GM19468 (cell line): Measurements from ENCODE around the gene SLX4.
A peak's percentile ranks its signal among the peaks of the same experiment; 100 is the strongest.
"Not testable (repeated sequence)": the region's sequence is repeated elsewhere in the genome, so short reads cannot be mapped to it uniquely, and the experiment has no call there.

Experiments used
- ATAC-seq: cut with Tn5 transposase; IDR thresholded peaks from one replicate; pipeline ENCODE4 v1.9.1; 2021; ENCODE audit warnings: mild to moderate bottlenecking, moderate library complexity, moderate number of reproducible peaks; ENCODE audit not compliant: unreplicated experiment; ENCODE audit errors: extremely low read depth

Gene SLX4, protein sequence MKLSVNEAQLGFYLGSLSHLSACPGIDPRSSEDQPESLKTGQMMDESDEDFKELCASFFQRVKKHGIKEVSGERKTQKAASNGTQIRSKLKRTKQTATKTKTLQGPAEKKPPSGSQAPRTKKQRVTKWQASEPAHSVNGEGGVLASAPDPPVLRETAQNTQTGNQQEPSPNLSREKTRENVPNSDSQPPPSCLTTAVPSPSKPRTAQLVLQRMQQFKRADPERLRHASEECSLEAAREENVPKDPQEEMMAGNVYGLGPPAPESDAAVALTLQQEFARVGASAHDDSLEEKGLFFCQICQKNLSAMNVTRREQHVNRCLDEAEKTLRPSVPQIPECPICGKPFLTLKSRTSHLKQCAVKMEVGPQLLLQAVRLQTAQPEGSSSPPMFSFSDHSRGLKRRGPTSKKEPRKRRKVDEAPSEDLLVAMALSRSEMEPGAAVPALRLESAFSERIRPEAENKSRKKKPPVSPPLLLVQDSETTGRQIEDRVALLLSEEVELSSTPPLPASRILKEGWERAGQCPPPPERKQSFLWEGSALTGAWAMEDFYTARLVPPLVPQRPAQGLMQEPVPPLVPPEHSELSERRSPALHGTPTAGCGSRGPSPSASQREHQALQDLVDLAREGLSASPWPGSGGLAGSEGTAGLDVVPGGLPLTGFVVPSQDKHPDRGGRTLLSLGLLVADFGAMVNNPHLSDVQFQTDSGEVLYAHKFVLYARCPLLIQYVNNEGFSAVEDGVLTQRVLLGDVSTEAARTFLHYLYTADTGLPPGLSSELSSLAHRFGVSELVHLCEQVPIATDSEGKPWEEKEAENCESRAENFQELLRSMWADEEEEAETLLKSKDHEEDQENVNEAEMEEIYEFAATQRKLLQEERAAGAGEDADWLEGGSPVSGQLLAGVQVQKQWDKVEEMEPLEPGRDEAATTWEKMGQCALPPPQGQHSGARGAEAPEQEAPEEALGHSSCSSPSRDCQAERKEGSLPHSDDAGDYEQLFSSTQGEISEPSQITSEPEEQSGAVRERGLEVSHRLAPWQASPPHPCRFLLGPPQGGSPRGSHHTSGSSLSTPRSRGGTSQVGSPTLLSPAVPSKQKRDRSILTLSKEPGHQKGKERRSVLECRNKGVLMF (N-terminal part only)

DNA sequence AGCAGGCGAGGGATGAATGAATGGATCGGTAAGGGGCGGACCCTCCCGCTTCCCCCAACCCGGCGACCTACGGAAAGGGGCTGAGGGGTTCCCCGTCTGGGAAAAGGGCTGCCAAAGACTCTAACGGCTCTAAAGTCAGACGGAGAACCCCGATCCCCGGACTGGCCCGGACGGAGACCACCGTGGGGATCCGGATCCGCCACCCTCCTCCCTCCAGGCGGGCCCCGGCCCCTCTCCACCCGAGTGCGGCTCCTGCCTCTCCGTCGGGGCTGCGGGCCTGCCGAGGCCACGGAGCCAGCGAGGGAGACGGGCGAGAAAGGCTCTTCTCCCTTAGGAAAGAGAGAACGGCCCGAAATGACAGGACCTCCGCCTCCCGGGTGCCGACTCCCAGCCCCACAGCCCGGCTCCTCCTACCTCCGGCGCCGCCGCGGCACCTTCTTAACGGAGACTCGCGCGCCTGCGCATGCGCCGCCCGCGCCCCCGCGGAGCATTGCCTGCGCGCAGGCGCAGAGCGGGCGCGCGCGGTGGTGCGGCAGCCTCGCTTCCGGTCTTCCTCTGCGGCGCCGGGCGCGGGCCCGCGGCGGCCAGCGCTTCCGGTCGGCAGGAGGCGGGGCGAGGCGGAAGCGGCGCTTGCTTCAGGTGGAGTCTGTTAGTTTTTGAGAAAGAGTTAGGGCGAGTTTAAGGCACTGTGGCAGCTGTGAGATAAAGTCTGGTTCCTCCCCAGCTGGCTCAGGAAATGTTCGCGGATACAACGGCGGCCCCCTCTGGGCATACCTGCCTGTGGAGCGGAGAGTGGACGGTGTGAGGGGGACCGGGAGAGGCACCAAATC is at the start of gene SLX4:
Gene SLX4 (minus strand): TSS at position 461 of the 830 bp plus-strand sequence. CDS start 2,642 bp downstream, outside the sequence.
- peak; percentile 56 for ATAC-seq

GRCh38 chr16:3659251-3659650 is 47.8 kb upstream of the SLX4 start:
- ATAC-seq: no peak

DNA sequence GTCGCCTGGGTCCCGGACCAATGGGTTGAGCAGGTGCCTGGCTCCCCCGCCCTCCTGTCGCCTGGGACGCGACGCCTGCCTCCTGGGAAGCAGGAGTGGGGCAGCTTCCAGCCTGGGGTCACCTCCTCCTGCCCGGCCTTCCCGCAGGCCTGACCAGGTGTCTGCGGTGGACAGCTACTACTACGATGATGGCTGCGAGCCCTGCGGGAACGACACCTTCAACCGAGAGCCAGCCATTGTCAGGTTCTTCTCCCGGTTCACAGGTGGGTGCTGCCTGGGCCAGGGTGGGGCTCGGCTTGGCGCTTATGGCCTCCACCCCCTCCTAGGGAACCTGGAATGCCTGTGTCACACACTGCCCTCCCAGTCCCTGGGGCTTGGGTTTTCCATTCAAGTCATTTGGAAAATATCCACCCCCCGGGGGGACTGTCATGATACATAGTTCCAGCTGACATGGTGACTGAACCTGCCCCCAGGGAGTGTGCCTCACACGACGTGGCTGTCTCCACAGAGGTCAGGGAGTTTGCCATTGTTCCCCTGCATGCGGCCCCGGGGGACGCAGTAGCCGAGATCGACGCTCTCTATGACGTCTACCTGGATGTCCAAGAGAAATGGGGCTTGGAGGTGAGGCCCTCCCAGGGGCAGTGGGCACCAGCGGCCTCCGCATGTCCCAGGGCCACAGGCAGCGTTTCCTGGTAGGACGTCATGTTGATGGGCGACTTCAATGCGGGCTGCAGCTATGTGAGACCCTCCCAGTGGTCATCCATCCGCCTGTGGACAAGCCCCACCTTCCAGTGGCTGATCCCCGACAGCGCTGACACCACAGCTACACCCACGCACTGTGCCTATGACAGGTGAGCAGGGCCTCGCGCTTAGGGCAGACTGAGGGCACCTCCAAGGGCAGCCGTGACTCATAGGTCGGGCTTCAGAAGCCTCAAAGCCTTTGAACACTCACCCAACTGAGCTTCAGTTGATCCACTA is 45.4 kb upstream of the SLX4 start:
- ATAC-seq: no peak

DNA sequence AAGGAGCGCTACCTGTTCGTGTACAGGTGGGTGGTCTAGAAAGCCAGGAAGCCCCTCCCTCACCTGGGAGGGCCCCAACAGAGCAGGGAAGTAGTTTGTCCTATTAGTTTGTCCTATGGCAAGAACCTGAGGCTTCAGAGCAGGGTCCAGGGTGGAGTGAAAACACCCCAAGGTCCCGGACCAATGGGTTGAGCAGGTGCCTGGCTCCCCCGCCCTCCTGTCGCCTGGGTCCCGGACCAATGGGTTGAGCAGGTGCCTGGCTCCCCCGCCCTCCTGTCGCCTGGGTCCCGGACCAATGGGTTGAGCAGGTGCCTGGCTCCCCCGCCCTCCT is 44.7 kb upstream of the SLX4 start:
- not testable (repeated sequence) for ATAC-seq

- ATAC-seq: no peak
These were observed 44.2 kb upstream of the SLX4 start for GRCh38 chr16:3655396-3656159.

- ATAC-seq: no peak
These were observed 43.6 kb upstream of the SLX4 start for GRCh38 chr16:3655030-3655395.

DNA sequence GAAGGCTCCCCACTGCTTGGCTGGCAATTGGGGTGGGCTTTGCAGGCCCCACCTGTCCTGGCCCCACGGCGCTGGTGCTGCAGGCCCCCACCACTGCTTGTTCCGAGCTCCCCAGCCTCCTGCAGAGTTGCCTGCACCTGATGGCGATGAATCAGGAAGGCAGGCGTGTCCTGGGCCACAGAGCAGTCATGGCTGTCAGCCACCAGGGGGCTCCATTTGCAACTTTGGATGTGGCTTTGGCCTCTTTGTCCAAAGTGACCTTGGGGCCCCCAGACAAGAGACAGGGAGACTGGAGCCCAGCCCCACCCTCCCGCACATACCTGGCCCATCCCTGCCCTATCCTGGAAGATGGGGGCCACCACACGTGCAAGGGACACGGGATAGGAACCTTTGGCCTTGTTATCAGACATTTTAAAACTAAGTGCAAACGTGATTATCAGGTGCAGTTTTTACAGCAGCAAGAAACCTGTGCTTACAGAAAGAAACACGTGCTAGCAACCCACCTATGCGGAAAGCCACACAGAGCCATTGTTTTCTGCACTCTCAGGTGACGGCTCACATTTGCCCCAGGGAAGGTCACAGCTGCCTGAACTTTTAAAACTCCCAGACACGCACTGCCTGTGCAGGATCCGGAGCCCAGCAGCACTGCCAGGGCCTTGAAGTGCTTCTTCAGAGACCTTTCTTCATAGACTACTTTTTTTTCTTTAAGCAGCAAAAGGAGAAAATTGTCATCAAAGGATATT is 43.0 kb upstream of the SLX4 start, which contains the start of gene DNASE1:
Gene DNASE1 (plus strand): TSS at position 443 of the 743 bp plus-strand sequence. CDS start 683 bp downstream, outside the sequence.
- no peak for ATAC-seq

GRCh38 chr16:3652373-3653195 is 41.2 kb upstream of the SLX4 start:
- no peak for ATAC-seq

DNA sequence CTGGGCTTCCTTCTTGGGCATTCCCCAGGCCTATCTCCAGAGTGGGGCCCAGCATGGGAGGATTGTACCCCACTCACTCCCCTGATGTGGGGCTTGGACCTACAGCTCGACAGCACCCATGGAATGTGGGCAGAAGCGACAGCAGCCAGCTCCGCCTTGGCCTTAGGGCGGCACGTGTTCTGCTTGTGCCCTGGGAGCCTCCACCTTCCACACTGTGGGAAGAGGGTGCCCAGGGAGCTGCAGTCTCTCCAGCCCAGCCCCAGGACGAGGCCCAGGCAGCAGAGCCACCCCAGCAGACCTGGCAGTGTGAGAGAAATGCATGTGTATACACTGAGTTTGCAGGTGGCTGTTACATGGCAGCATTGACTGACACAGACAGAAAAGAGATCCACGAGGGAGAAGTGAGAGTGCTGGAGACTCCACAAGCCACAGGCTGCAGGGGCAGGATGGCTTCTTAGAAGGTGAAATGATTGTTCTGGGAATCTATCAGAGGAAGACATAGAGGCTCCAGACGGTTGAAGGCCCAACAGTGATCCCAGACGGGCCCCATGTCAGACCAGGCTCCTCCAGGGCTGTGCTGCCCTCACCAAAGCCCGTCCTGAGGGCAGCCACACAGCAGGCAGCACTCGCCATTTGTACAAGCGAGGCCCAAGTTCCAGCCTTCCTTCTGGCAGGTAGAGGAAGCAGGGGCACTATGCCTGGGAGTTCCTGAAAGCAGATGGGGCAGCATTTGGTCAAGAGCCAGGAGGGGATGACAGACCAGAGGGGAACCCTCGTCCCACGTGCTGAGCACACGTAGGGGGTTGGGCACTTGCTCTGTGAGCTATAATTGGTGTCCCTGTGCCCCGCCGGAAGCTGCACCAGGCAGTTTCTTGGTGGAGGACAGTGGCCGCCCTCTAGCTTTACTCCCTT is 40.3 kb upstream of the SLX4 start:
- no peak for ATAC-seq

- ATAC-seq: no peak
These were observed 39.3 kb upstream of the SLX4 start for GRCh38 chr16:3650631-3651265.

- ATAC-seq: no peak
These were observed 35.0 kb upstream of the SLX4 start for GRCh38 chr16:3646348-3646920.

DNA sequence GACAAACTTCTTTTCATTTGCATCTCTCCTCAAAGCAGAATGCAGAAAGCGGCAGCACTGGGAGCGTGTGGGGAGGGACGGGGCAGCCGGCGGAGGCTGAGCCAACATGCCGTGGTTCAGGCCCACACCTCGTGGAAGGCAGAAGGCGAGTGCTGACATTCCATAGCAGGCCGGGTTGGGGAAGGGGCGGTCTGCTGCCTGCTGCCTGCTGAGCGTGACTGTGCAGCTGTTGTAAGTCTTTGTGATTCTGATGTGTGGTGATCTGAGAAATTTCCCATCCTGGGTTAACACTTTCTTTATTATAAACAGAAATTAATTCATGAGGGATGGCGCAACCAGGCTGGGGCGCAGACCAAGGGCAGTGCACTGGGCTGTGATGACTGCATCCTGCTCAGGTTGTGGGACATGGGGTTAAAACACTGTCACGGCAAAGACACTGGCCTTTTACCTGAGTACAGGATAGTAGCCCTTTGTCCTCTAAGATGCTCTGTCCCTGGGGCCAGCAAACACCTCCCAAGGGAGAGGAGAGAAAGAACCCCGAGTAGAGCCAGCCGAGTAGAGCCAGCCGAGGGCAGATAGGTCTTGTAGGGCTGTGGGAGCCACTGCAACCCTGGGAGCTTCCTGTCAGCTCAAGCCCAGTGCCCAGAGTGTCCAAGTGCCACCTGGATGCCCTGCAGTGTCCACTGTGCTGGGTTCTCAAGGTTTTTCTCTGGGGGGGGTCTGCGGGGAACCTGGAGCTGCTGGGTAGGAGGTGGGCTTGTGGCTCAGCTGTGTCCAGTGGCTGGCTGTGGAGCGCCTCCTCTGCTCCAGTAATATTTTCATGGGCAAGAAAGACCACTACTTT is 34.3 kb upstream of the SLX4 start:
- ATAC-seq: no peak

- ATAC-seq: no peak
These were observed 33.7 kb upstream of the SLX4 start for GRCh38 chr16:3645108-3645503.
